Mucosa of stomach (tissue), 1 donor: ENCODE measurements around the gene IL17C.

Experiments
- H3K27me3 ChIP-seq: one replicate; pipeline ENCODE4 v1.7.0; 2013; ENCODE audit warnings: mild to moderate bottlenecking, low read length; ENCODE audit not compliant: control insufficient read depth, insufficient read depth
- H3K36me3 ChIP-seq: one replicate; pipeline ENCODE4 v1.7.0; 2013; ENCODE audit warnings: low read length; ENCODE audit not compliant: control insufficient read depth, insufficient read depth
- H3K4me1 ChIP-seq: one replicate; pipeline ENCODE4 v1.7.0; 2013; ENCODE audit warnings: mild to moderate bottlenecking, low read length; ENCODE audit not compliant: control insufficient read depth, insufficient read depth
- H3K4me3 ChIP-seq: one replicate; pipeline ENCODE4 v1.7.0; 2013; ENCODE audit warnings: low read length
- H3K9ac ChIP-seq: one replicate; pipeline ENCODE4 v1.7.0; 2013; ENCODE audit warnings: mild to moderate bottlenecking, low read length, moderate library complexity
- H3K9me3 ChIP-seq: one replicate; pipeline ENCODE4 v1.7.0; 2013; ENCODE audit warnings: mild to moderate bottlenecking, low read length, moderate library complexity; ENCODE audit not compliant: control insufficient read depth
- donor health status: Pancreatic carcinoma.

The IL17C gene

DNA sequence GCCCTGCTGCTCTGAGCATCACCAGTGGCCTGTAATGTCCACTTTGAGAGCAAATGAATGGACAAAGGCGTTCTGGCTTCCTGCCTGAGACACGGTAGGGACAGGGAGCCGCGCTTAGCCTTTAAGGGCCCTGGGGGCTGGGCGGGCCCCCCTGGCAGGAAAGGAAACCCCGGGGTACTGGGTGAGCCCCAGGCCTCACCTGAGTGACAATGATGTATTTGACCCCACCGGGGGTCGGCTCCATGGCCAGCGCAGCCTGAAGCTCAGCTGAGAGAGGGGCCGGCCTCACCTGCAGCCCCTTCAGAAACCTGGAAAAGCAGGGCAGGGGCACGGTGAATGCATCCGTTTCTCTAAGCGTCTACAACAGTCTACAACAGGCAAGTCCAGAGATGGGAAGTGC, 14.7 kb downstream of the IL17C start:
- Histone ChIP-seq H3K9me3 (no peaks in the 10 kb centered on the region), H3K9ac (no peak overlapping the region), H3K4me1 (peaks cover 20% of the 10 kb centered on the region), H3K27me3 (no peaks in the 10 kb centered on the region), H3K36me3 (no peaks in the 10 kb centered on the region), H3K4me3 (no peak overlapping the region)

DNA sequence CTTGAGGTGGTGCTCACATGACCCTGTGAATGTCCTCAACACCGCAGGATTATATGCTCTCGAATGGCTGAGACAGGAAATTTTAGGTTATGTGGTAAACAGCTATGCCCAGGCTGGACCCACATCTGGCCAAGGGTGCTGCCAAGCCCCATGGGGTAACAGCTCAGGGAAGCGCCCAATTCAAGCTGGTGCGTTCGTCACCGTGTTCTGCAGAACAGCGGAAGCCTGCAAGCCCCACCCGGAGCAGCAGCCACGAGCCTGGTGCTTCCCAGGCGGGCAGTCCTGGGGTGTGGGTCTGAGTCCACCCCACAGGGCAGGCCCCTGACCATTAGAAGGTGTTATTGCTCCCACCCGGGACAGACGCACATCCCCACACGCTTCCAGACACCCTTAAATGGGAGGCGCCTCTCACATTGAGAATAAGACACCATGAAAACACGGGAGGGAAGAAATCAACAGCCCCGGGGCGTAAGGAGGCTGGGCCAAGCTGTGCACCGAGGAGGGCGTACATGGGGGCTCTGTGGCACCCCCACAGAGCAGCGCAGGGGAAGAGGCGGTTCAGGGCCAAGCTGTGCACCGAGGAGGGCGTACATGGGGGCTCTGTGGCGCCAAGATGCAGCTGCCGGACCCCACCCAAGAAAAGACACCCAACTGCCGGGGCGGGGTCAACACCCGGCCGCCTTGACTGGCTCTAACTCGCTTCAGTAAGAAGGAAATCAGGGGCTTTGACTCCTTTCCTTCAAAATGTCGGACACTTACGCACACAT, 15.4 kb downstream of the IL17C start:
- Histone ChIP-seq H3K36me3 (no peaks in the 10 kb centered on the region), H3K4me3 (no peak overlapping the region), H3K27me3 (no peaks in the 10 kb centered on the region), H3K9ac (no peak overlapping the region), H3K9me3 (no peaks in the 10 kb centered on the region), H3K4me1 (peaks cover 20% of the 10 kb centered on the region)

DNA sequence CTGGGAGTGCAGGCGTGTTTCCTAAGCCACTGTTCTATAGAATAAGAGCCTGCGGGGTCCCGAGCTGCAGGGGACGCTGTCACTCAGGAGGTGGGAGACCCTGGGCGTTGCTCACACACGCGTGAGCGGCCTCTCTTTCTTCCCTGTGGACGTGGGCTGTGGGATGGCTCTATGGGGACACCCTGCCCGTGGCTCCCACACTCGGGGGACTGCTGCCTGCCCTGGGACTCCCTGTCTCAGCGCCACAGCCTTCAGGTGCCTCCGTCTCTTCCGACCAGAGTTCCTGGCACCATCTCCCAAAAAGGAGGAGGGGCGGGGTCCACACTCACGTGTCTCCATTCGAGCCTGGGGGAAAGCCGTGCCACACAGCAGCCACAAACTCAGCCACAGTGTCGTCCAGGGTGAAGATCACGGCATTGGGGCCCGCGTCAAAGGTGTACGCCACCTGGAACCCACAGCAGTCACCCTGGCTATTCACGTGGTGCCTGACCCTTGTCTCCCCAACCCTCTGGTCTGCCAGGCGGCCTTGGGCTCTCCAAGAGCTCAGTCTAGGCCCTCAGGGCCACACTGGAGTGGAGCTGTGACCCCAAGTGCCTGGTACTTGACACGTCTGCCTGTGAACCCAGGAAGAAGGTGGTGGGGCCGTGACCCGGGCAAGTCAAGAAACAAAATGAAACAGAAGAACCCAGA, 16.1 kb downstream of the IL17C start:
- Histone ChIP-seq H3K27me3 (no peaks in the 10 kb centered on the region), H3K4me1 (peaks cover 17% of the 10 kb centered on the region), H3K9me3 (no peaks in the 10 kb centered on the region), H3K4me3 (no peak overlapping the region), H3K36me3 (no peaks in the 10 kb centered on the region), H3K9ac (no peak overlapping the region)

DNA sequence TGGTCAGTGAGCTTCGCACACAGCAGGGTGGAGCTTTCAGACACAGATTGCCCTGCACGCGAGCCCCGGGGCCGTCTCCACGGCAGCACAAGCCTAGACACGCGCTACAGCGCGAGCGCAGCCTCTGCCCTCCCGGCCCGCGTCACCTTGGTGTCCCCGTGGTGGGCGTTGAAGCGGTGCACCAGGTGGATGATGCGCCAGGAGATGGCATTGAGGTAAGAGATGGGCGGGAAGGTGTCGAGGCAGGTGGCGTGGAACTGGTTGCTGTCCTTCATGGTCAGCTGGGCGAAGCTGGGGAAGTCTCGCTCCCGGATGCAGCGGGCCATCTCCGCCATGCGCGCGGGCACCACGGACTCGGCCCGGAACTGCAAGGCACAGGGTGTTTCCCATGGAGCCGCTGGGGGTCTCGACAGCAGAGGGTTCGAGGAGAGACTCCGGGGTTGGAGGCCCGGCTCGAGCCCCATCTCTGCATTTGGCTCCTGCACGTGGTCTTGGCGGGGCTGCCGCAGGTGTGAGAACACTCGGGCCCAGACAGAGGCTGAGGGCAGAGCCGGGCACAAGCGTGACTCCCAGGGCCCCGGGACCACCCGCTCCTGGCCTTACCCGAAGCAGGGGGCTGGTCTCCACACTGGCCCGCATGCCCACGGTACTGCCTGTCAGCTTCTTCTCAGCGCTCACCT, 16.8 kb downstream of the IL17C start:
- Histone ChIP-seq H3K9ac (no peak overlapping the region), H3K4me3 (no peak overlapping the region), H3K4me1 (peaks cover 11% of the 10 kb centered on the region), H3K9me3 (no peaks in the 10 kb centered on the region), H3K27me3 (no peaks in the 10 kb centered on the region), H3K36me3 (no peaks in the 10 kb centered on the region)

DNA sequence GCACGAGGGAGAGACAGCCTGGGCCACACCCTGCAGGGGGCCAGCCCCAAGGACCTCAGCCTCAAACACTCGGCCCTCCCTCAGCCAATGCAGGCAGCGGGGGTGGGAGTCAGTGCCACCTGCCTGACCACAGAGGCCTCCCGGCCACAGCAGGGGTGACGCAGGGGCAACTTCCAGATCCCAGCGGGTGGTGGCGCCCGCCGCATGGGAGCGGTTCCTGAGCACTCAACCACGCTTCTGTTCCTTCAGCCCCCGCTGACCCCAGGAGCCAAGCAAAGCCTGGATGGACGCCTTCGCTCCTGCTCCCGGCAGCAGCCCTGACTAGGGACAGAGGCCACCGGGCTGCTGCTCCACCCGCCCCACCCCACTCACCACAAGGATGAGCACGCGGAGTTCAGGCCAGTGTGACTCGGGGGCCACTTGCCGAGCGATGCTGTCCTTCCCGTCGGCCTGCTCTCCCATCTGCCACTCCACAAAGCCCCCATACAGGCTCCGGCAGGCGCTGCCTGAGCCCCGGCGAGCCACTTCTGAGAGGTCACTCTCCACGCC, 17.4 kb downstream of the IL17C start:
- Histone ChIP-seq H3K4me3 (no peak overlapping the region), H3K4me1 (peaks cover 8% of the 10 kb centered on the region), H3K36me3 (no peaks in the 10 kb centered on the region), H3K27me3 (no peaks in the 10 kb centered on the region), H3K9ac (no peak overlapping the region), H3K9me3 (no peaks in the 10 kb centered on the region)

DNA sequence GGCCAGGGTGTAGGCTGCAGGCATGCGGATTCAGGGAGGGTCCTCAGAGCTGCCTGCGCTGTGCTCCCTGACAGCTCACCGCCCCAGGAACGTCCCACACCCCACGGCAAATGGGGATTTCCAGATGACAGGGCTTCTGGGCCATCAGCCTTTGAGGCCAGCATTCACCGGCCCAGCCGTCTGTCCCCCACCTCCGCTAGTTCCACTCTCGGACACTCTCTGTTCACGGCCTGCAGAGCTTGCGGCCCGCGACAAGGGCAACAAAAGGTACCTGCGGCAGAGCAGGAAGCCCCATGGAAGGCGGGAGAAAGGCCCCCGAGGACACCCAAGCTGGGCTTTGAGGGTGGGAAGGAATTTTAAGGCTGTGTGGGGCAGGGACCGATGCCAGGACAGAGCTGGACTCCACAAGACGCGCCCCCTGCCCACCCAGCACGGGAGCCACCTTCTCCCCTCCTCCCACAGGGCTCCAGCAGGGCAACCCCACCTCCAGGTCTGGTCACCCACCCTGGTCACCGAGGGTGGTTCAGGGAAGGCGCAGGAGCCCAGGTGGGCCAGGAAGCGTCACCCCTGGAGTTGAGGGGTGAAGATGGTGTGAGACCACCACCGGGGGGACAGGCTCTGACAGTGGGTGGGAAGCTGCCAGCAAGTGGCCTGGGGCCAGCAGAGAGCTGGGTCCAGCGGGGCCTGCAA, 18.1 kb downstream of the IL17C start:
- Histone ChIP-seq H3K9me3 (no peaks in the 10 kb centered on the region), H3K4me1 (peaks cover 4% of the 10 kb centered on the region), H3K36me3 (no peaks in the 10 kb centered on the region)

DNA sequence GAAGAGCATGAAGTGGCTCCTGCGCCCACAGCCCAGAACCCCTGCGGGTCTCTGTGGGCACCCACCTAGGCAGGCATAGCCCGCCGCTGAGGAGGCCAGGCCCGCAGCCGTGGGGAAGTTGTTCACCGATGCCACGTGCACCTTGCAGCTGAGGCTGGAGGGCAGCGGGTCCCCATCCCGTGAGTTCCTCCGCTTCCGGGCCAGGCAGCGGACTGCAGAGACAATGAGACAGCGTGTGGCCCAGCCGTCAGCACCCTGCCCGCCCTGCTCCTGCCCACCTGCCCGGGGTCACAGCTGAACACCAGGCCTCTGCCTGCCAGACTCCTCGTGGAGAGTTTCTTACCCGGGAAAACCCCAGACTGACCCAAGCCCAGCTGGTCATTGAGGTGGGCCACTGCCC, 19.0 kb downstream of the IL17C start:
- Histone ChIP-seq H3K4me3 (no peak overlapping the region), H3K27me3 (no peaks in the 10 kb centered on the region), H3K4me1 (peaks cover 4% of the 10 kb centered on the region), H3K36me3 (no peaks in the 10 kb centered on the region), H3K9ac (no peak overlapping the region), H3K9me3 (no peaks in the 10 kb centered on the region)

More for the DNA sequence above, 18.1 kb downstream of the IL17C start:
- H3K27me3 ChIP-seq = no peaks in the 10 kb centered on the region
- no peak overlapping the region for H3K4me3 ChIP-seq
- no peak overlapping the region for H3K9ac ChIP-seq

DNA sequence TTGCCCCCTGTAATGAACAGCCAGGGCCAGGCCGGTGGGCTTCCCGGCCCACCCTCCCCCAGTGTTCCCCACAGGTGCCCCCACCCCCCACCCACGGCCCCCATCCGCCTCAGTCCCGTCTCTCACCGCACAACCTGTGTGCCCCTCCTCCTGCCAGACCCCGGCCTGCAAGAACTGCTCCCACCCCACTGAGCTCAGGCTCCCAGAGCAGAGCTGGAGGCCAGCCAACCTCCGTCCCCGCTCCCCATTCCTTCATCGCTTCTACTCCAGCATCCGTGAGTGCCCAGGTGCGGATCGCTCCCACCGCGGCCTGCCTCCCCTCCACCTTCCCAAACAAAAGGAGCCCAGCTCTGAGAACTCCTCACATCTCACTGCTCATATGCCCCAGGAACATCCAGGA, 20.3 kb downstream of the IL17C start:
- no peaks in the 10 kb centered on the region for H3K36me3 ChIP-seq

DNA sequence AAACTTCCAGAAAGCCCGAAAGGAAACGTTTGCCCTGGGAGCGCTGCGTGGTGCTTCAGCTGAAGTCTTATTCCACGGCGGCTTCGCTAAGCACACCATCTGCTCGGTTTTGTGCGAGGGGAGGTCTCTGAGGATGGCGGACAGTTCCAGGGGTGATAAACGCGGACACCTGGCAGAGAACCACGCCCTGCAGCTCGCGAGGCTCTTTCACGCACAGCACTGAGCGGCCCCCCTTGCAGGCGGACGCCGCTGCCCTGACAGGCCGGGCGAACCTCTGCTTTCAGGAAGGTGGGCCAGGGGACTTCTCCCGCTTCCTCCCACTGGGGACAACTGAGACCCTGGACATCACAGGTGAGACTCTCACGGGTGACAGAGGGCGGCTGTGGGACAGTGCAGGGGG, 20.8 kb downstream of the IL17C start:
- no peak overlapping the region for H3K4me3 ChIP-seq
- H3K9ac ChIP-seq = no peak overlapping the region
- H3K36me3 ChIP-seq = no peaks in the 10 kb centered on the region
- peaks cover 8% of the 10 kb centered on the region for H3K4me1 ChIP-seq
- no peaks in the 10 kb centered on the region for H3K27me3 ChIP-seq
- H3K9me3 ChIP-seq = no peaks in the 10 kb centered on the region

More for the DNA sequence above, 20.3 kb downstream of the IL17C start:
- Histone ChIP-seq H3K9me3 (no peaks in the 10 kb centered on the region), H3K4me3 (no peak overlapping the region), H3K9ac (no peak overlapping the region), H3K27me3 (no peaks in the 10 kb centered on the region), H3K4me1 (peaks cover 4% of the 10 kb centered on the region)

DNA sequence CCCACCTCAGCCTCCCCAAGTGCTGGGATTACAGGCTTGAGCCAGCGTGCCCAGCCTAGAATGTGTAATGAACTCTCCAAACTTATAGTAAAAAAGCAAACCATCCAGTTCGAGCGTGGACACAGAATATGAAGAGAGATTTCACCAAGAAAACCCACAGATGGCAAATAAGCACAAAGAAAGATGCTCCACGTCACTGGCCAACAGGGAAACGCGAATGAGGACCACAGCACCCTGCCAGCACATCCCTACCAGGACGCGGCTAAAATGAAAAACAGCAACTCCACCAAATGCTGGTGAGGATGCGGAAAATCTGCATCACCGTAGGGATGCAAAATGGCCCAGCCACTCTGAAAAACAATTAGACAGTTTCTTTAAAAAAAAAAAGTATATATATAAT, 23.1 kb downstream of the IL17C start:
- Histone ChIP-seq H3K36me3 (no peaks in the 10 kb centered on the region), H3K9ac (no peak overlapping the region), H3K4me1 (peaks cover 8% of the 10 kb centered on the region), H3K27me3 (no peaks in the 10 kb centered on the region), H3K9me3 (no peaks in the 10 kb centered on the region), H3K4me3 (no peak overlapping the region)

DNA sequence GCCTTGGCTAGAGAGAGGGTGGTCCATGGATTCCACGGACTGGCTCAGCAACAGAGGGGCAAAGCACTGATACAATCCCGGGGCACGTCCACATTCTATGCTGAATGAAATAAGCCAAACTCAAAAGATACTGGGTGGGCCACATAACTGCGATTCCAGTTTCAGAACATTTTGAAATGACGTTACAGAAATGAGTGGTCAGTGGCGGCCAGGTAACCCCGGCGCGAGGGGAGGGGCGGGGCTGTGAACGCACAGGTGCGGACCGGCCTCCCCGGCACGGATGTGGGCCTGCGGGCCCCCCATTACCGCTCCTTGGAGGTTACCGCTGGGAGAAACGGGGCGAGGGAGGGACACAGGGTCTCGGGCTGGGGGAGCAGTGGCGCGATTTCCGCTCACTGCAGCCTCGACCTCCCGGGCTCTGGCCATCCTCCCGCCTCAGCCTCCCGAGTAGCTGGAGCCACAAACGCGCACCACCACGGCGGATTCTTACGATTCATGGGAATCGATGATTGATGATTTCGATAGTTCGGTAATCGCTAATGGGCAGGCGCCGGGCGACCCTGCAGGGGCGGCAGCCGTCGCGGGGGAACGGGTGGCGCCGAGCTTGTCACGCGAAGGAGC, 24.0 kb downstream of the IL17C start:
- H3K27me3 ChIP-seq = no peaks in the 10 kb centered on the region
- H3K36me3 ChIP-seq = no peaks in the 10 kb centered on the region
- peak overlapping the region; percentile 93 for H3K9ac ChIP-seq
- no peaks in the 10 kb centered on the region for H3K9me3 ChIP-seq
- H3K4me3 ChIP-seq = peak overlapping the region; percentile 87
- peaks cover 8% of the 10 kb centered on the region for H3K4me1 ChIP-seq
